Astrocyte (in vitro differentiated cells and primary cell): Measurements from ENCODE around the gene SEMA7A.

Source experiments
- EZH2 ChIP-seq: IDR thresholded peaks from 2 replicates; pipeline ENCODE4 v1.6.1; 2012; ENCODE audit warnings: mild to moderate bottlenecking, low read length, inconsistent platforms; ENCODE audit not compliant: insufficient read depth
- TF ChIP-seq, protein P1 (sequence below): IDR thresholded peaks from 2 replicates; pipeline ENCODE4 v1.5.1; 2011; ENCODE audit warnings: low read depth, mild to moderate bottlenecking, inconsistent platforms, low read length, moderate library complexity; ENCODE audit not compliant: insufficient read depth

DNA sequence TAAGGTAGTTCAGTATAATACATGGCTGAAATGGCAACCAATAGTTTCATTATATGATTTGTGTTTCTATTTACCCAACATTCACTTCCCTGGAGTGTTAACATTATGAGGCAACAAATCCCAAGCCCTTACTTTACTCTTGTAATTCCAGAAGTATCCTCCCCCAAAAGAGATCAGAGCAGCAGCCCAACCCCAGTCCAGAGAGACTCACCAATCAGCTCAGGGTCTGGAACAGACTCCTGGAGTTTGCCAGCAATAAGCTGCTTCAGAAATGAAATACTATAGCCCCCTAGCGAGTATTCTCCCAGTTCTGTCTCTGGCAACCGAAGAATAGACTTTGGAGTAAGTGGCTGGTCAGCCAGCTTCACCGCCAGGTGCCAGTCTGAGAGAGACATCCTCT is 24.7 kb upstream of the SEMA7A start:
- TF ChIP-seq, protein P1, sequence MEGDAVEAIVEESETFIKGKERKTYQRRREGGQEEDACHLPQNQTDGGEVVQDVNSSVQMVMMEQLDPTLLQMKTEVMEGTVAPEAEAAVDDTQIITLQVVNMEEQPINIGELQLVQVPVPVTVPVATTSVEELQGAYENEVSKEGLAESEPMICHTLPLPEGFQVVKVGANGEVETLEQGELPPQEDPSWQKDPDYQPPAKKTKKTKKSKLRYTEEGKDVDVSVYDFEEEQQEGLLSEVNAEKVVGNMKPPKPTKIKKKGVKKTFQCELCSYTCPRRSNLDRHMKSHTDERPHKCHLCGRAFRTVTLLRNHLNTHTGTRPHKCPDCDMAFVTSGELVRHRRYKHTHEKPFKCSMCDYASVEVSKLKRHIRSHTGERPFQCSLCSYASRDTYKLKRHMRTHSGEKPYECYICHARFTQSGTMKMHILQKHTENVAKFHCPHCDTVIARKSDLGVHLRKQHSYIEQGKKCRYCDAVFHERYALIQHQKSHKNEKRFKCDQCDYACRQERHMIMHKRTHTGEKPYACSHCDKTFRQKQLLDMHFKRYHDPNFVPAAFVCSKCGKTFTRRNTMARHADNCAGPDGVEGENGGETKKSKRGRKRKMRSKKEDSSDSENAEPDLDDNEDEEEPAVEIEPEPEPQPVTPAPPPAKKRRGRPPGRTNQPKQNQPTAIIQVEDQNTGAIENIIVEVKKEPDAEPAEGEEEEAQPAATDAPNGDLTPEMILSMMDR: no peak
- no peak for TF ChIP-seq EZH2
